Daoy (cell line): ENCODE results near the gene TBC1D22B. TPM values are rescaled to one million over a fixed set of nuclear protein-coding genes. Genes with fewer than 3 reads are reported as not detected.

Source experiments
- DNase-seq: peaks from one replicate; pipeline ENCODE4 v3.0.0-alpha.2; 2015; ENCODE audit warnings: low read depth
- total RNA-seq: library from RNA; depleted of rRNA; stranded (reverse); fragments of >200 nt; shearing (Covaris generic); gene quantifications from 2 replicates; pipeline ENCODE4 v1.2.3, GENCODE V29; 2014

The TBC1D22B gene
- total RNA-seq, 1 experiment from 2014 or later, result 7.7 TPM

DNA sequence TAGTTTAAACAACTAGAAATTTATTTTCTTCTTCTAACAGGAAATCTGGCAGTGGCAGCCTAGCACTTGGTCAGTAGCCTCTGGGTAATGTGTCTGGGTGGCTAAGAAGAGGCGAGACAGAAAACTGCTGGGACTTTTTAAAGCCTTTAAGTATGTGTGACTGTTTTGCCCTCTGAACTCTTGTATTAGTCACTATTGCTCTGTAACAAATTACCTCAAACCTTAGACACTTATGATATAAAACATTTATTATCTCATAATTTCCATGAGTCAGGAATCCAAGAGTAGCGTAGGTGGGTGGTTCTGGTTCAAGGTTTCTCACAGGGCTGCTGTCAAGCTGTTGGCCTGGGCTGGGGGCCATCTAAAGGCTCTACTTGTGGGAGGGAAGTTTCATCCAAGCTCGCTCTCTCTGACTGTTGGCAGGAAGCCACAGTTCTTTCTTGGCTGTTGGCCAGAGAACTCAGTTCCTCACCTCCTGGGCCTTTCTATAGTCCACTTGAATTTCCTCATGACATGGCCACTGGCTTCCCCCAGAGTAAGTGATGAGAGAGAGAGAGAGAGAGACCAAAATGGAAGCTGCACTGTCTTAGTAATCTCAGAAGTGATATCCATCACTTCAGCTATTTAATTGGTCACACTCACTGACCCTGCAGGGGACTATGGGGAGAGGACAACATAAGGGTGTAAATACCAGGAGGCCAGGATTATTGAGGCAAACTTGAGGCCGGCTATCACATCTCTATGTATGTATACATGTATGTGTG, 17.4 kb upstream of the TBC1D22B start:
- peak; percentile 94 for DNase-seq

DNA sequence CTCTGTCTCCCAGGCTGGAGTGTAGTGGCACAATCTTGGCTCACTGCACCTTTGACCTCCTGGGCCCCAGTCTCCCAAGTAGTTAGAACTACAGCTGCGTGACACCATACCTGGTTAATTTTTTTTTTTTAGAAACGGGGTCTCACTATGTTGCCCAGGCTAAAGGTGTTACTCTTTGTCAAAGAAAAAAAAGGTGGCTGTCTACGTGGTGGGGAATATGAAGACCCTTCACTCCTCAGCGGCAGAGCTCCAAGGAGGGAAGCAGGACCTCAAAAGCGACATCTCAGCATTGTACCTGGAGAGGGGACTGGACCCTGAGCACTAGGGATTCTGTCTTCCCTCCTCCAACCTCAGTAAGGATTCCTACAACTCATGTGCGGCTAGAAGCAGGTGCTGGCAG, 16.4 kb upstream of the TBC1D22B start:
- DNase-seq, result no peak

DNA sequence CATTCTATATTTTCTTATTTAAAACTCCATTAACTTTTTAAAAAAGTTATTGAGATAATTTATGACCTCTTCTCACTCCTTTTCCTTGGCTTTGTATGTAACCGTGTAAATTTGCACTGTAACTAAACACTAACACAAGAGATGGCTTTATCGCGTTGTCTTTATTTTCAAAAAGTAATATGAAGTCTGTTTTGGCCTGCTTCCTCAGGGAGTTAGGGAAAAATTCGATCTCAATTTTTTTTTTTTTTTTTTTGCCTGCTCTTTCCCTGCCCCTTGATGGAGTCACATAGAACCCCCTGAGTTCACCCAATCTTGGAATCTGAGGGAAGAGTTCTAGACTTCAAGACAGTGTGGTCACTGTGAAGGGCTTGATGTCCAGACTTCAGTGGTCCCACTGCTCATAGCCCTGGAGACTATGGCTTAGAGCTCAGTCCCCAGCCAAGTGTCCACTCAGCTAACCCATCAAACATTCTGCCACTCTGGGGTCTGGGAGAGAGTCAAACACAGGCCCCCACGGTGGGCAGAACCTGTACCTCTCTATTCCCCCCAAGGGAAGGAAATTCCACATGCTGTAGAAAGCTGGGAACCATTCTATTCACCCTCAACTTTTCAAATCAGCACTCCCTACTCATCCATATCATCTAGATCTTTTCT, 15.7 kb upstream of the TBC1D22B start:
- DNase-seq, result no peak

DNA sequence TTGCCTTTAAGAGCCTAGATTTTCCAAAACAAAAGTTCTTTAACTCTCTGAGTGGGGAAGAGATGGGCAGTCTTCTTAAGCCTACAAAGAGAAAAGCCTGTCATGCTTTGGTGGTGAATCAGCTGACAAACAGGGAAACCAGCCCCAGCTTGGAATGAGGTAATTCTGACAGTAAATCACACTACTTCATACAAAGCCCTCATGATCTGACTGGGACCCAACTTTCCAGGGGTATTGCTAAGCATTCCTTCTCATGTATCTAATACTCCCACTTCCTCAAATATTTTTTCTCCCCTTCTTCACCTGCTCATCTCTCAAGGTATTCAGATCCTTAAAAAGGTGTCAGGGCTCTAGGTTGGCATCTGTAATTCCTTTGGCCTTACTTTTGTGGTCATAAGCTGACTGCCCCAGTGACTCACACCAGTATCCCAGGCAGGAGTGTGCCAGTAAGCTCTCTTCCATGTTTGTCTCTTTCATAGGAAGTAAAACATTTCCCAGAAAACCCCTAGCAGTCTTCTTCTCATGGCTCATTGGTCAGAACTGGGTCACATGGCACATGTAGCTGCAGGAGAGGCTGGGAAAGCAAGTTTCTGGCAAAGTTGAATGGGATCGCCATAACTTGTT, 15.0 kb upstream of the TBC1D22B start:
- peak; percentile 94 for DNase-seq

DNA sequence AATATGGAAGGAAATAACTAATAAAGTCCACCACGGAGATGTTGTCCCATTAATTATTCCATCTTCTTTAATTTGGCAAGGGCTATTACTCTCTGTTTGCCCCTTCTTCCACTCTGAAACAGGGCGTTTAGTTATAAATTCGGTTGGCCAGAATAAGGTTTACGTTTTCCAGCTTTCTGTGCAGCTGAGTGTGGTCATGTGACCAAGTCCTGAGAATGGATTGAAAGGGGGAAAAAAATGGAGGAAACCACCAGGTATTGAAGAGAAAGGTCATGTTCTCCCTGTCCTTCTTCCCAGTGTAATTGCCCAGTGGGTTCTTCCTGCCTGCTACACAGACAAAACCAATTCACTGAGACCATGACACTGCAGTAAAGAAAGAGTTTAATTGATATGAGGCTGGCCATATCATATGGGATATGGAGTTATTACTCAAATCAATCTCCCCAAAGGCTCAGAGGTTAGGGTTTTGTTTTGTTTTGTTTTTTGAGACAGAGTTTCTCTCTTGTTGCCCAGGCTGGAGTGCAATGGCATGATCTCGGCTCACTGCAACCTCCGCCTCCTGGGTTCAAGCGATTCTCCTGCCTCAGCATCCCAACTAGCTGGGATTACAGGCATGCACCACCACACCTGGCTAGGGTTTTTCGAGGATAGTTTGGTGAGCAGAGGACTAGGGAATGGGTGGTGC, 14.3 kb upstream of the TBC1D22B start:
- DNase-seq, result no peak

DNA sequence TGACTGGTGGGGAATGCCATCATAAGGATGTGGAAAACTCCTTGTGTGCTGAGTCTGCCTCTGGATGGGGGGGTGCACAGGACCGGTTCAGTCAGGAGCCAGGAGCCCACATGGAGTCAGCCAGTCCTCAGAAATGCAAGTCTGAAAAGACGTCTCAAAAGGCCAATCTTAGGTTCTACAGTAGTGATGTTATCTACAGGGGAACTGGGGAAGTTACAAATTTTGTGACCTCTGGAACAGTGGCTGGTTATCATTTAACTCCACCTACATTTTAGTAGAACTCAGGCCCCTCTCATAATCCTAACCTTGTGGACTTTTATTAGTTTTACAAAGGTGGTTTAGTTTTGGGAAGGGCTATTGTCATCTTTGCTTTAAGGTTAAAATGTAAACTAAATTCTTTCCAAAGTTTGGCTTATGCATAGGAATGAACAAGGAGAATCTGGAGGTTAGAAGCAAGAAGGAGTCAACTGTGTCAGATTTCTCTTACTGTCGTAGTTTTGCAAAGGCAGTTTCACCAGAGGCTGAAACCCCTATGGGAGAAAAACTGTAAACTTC, 13.7 kb upstream of the TBC1D22B start:
- DNase-seq, result no peak

DNA sequence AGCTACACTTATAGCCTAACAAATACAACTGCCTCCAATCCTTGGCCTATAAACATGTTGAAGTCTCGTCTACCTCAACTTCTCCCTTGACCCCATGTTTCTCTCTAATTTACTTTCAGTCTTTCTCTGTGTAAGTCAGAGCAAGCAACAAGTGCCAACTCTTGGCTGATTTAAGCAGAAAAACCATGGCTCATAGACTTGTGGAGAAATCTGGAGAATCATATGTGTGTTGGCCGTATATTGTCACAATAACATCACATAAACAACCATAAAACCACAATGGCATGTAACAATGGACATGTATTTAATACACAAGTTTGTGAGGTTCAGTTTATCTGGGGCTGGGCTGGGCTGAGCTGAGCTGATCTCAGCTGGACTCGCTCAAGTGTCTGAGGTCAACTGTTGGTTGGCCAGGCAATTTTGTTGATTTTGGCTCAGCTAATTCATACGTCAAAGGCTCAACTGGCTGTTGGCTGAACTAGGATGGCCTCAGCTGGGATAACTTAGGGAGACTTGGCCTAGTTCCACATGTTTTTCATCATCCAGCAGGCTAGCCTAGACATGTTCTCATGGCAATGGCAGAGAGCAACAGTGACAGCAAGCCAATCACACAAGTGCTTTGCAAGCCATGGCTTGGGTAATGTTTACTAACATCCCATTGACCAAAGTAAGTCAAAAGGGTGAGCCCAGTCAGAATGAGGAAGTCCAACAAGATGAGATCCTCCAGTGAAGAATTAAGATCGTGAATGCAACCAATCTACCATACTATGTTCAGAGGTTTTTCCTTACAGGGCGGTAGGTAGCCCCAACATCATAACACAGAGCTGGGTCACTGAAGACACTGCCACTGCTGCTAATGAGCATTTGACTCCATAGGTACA, 12.9 kb upstream of the TBC1D22B start:
- DNase-seq, result peak; percentile 87

DNA sequence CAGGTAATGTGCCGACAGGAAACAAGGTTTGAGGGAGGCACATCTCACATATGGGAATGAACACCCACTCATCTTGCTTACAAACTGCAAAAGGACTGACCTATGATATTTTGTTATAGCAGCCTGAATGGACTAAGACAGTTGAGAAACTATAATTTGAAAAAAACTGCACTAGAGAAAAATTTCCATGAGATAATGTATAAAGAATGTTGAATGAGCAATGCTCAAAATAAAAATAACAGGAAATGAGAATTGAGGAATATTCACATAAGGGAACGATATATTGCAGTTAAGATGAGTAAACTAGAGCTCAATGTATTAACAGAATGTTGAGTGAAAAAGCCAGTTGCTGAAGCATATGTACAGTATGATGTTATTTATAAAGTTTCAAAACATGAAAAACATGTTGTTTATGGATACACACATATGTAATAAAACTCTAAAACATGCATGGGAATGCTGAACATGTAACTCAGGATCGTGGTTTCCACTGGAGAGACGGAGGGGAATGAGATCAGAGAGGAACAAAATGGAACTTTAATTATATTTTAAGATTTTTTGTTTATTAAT, 6.3 kb upstream of the TBC1D22B start:
- no peak for DNase-seq

DNA sequence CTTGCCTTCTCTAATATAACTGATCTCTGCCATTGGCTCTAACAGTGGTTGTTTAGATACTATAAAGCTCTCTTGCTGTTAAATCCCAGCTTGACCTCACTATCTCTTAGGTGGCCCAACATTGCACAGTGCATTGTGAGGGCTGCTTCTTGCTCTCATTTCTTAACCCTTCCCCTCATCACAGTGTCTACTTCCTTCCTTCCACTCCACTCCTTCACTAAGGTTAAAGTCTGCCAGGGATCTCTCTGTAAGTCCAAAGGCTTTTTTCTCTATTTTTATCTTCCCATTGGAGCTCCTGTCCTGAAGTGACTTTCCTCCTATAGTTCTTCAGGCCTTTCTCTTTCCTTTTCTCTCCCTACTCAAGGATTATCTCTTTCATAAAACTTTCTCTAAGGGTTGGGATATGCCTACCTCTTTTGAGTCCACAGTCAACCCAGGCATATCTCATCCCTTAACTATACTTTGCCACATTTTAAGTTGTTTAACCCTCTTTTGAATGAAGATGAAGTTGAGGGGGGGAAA, 4.0 kb upstream of the TBC1D22B start:
- DNase-seq, result no peak

DNA sequence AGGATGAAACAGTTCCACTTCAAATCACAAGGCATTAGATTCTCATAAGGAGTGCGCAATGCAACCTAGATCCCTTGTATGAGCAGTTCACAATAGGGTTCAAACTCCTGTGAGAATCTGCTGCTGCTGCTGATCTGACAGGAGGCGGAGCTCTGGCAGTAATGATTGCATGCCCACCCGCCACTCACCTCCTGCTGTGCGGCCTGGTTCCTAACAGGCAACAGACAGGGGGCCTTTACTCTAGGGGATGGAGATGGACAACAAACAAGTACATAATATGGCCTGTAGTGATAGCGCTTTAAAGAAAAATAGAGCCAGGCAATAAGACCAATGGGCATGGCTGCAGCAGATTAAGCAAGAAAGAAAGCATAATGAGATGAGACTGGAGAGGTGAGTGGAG, 2.7 kb upstream of the TBC1D22B start:
- DNase-seq, result no peak

DNA sequence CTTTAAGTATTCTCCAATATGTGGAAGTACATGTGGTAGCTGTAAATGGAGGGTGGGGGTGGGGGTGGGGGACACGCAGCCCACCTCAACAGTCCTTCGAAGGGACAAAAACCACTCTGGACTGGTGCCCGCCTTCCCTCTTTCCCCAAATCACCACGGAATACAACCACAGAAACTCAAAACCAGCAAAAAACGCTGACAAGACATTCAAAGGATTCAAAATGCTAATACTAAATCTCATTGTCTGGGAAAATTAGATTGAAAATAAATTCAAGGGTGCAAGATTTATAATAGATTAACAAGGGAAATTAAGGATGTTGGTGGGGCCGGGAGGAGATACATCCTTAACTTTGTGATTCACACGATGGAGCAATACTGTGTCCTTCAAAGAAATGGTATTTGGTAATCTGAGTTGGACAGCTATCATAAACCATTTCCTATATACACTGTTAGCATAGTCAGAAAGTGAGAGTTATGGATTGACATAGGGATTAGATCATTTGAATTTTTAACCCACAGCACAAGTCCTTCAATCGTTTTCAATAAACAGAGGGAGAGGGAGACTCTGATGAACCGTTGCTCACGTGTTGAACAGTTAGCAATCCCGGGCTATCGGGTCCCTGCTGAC, 766 bp upstream of the TBC1D22B start:
- DNase-seq, result no peak

DNA sequence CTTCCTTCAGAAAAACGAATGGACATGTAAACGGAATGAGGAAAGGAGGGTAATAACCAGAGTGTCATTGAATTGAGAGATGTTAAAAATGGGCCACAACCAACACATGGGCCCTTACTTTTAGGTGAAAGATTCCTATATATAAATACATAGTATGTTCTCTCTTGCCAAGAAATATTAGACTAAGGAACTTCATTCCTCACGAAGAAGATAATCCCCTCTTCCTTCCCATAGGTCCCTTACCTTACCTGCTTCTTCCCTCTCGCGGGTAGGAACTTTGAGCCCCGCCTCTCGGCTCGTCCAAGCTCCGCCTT, 295 bp upstream of the TBC1D22B start:
- no peak for DNase-seq

DNA sequence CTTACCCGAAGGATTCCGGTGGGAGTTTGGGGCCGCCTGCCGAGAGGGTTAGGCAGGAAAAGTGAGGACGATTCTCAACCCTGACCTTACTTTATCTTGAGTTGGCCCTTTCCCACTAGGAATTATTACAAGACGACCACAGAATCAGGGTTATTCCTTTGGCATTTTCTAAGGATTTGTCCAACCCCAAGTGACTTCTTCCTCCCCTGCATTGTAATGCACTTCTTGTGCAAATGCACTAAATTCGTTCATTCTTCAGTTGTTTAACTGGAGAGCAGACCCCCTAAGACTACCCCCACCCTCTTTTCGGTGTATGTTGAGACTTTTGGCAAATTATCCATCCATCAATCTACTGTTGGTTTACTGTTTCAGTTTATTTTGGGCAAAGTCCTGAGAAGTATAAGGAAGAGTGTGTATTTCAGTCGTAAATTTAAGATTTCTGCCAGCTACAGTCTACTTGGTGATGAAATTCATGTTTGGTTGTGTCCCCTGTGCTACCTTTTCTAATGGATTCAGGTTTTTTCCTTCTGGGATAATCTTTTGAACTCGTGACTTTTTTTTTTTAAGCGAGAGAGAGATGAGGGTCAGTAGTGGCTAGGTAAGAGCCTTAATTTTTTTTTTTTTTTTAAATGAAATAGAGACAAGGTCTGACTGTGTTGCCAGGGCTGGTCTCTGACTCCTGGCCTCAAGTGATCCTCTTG, 983 bp downstream of the TBC1D22B start:
- DNase-seq, result no peak

DNA sequence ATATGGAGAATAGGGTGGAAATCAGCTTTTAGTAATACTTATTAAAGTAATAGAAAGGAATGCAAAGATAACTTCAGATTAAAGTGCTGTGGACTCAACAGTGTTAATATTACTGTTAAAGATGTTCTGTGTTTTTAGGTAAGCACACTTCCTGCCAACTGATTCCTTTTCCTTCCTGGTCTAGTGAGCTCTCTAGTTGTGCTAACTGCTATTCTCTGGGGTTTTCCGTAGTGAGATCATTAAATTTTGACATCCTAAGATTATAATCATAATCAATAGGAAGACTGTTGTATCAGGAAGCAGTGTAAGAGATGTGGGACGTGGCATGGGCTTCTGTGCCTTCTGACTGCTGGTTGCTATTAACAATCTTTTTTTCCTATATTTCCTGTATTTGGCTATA, 1.6 kb downstream of the TBC1D22B start:
- DNase-seq, result no peak

DNA sequence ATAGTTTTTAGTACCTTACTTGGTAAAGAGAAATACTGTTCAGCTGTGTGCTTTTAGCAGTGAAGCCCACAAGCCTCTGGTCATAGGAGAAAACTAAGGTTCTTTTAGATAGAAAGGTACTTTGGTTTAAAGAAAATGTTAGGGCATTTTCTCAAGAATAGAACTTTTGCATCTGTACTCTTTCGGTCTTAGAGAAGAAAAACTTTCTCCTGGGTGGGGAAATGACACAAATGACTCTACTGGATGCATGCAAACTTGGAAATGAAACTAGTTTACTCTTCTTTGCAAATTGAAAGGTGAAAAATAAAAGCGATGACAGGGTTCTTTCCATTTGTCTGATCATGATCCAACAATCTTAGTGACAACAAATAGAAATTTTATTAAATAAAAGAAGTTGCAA, 2.5 kb downstream of the TBC1D22B start:
- DNase-seq, result no peak

DNA sequence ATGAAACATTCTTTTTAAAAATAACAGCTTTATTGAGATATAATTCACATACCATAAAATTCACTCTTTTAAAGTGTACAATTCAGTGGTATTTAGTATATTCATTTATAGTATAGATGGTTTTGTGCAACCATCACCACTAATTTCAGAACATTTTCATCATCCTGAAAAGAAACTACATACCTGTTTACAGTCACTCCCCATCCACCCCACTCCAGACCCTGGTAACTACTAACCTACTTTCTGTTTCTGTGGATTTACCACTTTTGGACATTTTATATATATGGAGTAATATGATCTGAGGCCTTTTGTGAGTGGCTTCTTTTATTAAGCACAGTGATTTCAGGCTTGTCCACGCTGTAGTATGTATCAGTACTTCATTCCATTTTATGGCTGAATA, 2.9 kb downstream of the TBC1D22B start:
- no peak for DNase-seq

DNA sequence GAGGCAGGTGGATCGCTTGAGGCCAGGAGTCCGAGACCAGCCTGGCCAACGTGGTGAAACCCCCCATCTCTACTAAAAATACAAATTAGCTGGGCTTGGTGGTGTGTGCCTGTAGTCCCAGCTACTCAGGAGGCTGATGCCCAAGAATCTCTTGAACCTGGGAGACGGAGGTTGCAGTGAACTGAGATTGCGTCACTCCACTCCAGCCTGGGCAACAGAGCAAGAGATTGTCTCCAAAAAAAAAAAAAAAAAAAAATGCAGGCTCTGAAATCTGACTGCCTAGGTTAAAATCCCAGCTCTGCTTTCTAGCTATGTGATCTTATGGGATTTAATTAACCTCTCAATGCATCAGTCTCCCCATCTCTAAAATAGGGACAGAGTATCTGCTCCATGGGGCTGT, 3.6 kb downstream of the TBC1D22B start:
- DNase-seq, result no peak

DNA sequence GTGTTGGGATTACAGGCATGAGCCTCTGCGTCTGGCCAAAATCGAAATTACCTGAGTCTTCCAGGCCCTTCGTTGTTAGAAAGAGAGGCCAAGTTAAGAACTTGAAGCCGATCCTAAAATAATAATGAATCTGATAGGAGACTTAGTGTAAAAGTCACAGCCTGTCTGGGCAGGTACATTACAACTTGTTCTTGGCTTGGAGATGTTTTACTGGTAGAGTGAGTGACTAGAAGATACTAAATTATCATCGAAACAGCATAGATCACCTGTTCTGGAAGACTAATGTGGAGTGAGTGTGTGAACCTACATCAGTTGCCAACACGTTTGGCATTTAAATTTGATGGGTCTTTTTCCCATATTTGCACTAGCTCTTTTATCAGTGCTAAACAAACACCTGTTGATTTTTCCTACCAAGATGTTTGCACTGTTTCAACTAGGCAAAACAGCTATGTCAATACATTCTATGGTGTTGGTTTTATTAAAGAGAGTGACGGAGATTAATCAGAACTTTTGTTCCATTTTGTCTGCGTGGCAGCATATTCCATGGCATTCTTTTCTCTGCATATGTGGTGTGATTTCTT, 5.0 kb downstream of the TBC1D22B start:
- DNase-seq, result no peak

DNA sequence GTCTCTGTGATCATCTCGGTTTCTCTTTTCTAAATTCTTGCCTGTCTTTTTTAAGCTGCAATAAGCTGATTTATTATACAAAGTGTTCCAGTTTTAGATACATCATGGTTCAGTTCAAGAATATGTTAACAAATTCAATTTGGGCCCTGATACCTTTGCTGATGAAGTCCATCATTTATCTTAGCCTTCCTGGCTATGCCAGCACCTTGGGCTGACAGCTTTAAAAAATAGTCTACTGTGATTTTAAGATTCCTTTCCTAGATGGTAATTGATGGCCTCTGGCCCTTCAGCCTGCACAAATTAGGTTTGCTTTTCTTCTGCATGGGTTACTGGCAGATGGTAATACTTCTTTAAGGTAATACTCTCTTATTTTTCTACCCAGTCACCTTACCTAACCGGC, 7.4 kb downstream of the TBC1D22B start:
- no peak for DNase-seq
